ENCODE data around the gene FBXL2.

The FBXL2 gene

DNA sequence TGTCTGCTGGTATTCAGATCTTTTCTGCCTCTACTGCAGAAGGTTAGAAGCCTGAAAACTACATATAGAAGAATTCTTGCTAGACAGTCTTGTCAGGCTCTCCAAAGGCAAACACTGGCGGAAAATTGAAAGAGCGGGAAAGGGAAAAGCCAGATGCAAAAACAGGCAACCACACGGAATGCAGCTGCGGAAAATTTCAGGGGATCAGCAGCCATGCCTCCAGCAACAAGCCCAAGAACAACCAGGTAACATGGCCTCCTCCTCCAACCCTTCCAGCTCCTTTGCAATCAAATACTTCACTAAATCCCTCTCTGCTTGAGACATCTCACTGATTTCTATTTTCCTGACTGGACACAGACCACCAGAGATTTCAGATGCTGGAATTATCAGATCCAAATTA, 153.3 kb downstream of the FBXL2 start:
- DNase-seq = no peak

DNA sequence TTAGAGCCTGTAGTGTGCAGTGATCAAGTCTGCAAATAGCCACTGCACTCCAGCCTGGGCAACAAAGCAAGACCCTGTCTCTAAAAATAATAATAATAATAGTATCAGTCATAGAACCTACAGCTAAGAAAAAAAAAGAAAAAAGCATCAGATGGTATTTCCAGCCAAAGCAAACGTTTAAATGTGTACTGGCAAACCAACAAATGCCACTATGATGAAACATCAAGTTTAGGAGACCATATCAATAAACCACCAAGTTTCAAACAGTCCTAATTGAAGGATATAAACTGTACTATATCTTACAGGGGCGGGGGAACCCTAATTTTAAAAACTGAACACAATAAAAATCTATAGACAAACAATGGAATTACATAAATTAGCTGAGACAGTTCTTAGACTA, 156.6 kb downstream of the FBXL2 start:
- no peak for DNase-seq
